GM18519 (cell line): ENCODE measurements around the gene ERLIN1.
"Not testable (repeated sequence)": the region's sequence is repeated elsewhere in the genome, so short reads cannot be mapped to it uniquely, and the experiment has no call there.

Source experiments
- ATAC-seq: cut with Tn5 transposase; IDR thresholded peaks from one replicate; pipeline ENCODE4 v1.9.1; 2021; ENCODE audit warnings: mild to moderate bottlenecking, moderate library complexity; ENCODE audit not compliant: unreplicated experiment, low FRiP score

ERLIN1 gene

GRCh38 chr10:100138921-100139496, 46.8 kb downstream of the ERLIN1 start:
- no peak for ATAC-seq

GRCh38 chr10:100135486-100135885, 50.3 kb downstream of the ERLIN1 start:
- ATAC-seq, result no peak

DNA sequence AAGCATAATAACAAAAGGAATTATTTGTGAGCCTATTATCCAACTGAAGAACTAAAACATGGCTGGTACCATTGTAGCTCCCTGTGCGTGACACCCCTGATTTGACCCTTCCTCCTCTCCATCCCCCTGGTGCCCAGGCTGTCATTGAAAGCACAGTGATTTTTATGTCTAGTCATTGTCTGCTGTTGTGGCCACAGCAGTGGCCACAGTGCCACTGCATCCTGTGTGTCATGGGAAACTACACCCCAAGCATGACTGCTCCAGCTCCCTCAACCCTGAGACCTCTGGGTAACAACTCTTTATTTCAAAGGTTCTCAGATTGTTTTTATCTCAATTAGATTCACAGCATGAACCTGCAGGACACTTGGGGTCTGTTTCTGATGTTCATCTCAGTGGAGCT, 52.0 kb downstream of the ERLIN1 start:
- ATAC-seq, result no peak

DNA sequence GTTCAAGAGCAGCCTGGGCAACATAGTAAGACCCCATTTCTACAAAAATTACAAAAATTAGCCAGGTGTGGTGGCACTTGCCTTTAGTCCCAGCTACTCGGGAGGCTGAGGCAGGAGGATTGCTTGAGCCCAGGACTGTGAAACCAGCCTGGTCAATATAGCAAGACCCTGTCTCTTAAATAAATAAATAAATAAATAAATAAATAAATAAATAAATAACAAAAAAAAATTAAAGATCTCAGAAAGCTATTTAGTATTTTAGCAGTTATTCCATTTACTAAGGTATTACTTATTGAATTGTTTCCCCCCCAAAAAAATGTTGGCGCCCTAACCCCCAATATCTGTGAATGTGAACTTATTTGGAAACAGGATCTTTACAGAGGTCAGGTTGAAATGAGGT, 53.4 kb downstream of the ERLIN1 start:
- no peak for ATAC-seq

DNA sequence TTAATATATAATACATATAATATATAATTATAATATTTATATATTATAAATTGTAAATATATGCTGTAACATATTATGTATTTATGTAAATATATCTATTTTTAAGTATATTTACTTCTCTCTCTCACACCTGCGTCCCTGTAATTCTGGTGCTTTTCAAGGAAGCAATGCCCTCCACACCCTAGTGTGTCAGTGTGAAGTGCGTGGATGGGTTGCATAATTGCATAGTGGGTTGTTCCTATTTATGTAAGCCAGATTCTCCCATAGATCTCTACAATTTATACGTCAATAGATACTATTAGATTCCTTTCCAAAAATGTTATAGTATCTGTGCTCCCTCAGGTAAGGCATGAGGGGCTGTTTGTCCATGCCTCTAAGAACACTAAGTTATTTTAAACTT, 54.3 kb downstream of the ERLIN1 start:
- ATAC-seq, result no peak

GRCh38 chr10:100130831-100131230, 55.0 kb downstream of the ERLIN1 start:
- no peak for ATAC-seq

GRCh38 chr10:100129424-100129823, 56.4 kb downstream of the ERLIN1 start:
- no peak for ATAC-seq

DNA sequence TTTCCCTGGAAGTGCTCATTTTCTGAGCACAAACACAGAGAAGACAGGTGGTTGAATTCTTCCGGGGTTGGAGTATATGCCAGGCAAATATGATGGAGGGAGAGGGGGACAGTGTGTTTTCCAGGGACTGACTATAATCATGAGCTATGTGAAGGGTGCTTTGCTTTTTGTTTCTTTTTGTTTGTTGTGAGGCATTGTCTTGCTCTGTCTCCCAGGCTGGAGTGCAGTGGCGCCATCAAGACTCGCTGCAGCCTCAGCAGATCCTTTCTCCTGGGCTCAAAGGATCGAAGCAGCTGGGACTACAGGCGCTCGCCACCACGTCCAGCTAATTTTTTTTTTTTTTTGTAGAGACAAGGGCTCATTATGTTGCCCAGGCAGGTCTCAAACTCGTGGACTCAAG, 56.9 kb downstream of the ERLIN1 start:
- no peak for ATAC-seq

DNA sequence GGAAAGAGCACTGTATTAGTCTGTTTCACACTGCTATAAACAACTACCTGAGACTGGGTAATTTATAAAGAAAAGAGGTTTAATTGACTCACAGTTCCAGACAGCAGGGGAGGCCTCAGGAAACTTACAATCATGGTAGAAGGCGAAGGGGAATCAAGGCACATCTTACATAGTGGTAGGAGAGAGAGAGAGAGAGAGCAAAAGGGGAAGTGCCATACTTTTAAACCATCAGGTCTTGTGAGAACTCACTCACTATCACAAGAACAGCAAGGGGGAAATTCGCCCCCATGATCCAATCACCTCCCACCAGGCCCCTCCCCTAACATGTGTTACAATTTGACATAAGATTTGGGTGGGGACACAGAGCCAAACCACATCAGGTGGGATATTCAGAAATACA, 60.5 kb downstream of the ERLIN1 start:
- ATAC-seq, result not testable (repeated sequence)

- no peak for ATAC-seq
These were observed 61.7 kb downstream of the ERLIN1 start for GRCh38 chr10:100124097-100124496.

DNA sequence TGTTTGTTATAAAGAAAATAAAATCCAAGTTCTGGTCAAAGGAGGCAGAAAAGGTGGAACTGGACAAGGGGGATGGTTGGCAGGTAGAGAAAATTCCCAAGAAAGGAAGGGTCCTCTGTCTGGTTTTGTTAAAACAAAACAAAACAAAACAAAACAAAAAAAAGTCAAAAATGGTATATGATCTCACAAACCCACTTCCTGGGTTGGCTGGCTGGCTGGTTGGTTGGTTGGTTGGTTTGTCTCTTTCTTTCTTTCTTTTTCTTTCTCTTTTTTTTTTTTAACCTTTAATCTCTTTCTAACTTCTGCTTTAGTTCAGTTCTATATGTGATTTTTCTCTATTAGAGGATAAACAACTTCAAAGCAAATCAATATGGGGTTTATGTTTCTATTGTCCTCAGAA, 63.0 kb downstream of the ERLIN1 start:
- no peak for ATAC-seq

- ATAC-seq, result no peak
These were observed 65.3 kb downstream of the ERLIN1 start for GRCh38 chr10:100120550-100120949.

- no peak for ATAC-seq
These were observed 66.1 kb downstream of the ERLIN1 start for GRCh38 chr10:100119726-100120125.

DNA sequence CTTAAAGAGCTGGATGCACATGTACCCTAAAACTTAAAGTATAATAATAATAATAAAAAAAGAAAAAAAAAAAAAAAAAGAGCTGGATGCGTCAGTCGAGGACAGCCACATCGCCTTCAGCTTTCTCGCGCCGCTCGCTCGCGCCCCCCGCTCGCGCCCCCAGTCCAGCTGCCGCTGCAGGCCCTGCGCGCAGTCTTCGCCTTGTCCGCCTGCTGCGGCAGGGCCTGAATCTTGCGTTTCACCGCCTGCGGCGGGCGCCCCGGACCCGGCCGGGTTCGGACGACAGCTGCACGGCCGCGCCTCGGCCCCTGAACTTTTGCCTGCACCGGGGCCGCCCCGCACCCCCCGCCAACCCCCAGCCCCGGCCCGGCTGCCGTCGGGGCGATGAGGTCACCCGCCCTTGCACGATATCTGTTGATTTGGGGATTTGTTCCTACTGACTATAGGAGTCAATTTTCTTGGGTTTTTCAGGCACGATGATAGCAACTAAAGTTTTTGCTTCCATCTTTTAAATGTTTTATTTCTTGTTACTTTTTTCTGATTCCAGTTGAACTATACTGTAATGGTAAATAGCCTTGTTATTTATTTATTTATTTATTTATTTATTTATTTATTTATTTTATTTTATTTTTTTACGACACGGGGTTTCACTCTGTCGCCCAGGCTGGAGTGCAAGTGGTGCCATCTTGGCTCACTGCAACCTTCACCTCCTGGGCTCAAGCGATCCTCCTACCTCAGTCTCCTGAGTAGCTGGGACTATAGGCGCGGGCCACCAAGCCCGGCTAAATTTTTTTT, 70.7 kb downstream of the ERLIN1 start:
- ATAC-seq, result no peak

DNA sequence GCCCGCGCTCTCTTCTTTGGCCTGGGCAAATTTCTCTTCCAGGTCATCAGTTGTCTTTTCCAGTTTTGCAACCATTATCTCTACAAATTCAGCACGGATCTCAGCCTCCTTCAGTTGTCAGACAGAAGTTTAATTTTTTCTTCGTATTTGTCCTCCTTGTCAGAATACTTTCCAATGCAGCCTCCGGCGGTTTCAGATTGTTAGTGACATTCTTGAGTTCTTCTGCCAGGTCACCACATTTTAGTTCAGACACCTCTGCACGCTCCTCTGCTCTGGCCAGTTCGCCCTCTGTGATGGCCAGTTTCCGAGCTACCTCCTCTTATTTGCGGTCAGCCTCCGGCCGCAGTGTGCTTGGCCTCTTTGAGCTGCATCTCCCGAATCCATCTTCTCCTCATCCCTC, 71.4 kb downstream of the ERLIN1 start:
- no peak for ATAC-seq

DNA sequence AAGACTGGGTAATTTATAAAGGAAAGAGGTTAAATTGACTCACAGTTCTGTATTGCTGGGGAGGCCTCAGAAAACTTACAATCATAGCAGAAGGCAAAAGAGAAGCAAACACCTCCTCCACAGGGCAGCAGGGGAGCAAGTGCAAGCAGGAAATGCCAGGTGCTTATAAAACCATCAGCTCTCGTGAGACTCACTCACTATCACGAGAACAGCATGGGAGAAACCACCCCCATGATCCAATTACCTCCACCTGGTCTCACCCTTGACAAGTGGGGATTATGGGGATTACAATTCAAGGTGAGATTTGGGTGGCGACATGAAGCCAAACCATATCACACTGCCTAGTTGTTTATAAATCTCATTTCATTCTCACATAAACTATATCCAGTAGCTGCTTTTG, 76.2 kb downstream of the ERLIN1 start:
- ATAC-seq, result no peak

DNA sequence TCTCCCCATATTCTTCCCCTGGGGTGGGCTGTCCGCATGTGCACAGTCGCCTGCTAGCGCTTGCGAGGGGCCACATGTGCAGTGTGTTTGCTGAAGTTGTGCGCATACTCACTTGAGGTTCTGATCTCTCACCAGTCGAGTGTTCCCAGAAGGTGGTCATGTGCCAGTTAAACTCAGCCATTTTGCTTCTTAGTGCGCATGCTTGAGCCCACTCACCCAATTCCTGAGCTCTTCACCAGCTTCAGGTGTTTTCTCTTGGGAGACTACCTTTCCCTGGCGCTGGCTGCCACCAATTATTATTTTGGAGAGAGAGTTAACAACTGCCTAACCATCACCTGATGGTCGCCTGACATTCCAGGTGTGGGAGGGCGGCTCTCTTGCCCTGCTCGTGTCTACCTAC, 79.0 kb downstream of the ERLIN1 start:
- ATAC-seq, result no peak

DNA sequence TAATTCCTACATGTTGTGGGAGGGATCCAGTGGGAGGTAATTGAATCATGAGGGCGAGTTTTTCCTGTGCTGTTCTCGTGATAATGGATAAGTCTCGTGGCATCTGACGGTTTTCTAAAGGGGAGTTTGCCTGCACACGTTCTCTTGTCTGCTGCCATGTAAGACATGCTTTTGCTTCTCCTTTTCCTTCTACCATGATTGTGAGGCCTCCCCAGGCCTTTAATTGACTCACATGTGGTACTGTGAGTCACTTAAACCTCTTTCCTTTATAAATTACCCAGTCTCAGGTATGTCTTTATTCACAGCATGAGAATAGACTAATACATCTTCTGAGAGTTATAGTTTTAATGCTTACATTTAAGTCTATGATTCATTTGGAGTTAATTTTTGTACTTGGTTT, 81.5 kb downstream of the ERLIN1 start:
- ATAC-seq, result no peak

- no peak for ATAC-seq
These were observed 82.2 kb downstream of the ERLIN1 start for GRCh38 chr10:100103581-100103980.

DNA sequence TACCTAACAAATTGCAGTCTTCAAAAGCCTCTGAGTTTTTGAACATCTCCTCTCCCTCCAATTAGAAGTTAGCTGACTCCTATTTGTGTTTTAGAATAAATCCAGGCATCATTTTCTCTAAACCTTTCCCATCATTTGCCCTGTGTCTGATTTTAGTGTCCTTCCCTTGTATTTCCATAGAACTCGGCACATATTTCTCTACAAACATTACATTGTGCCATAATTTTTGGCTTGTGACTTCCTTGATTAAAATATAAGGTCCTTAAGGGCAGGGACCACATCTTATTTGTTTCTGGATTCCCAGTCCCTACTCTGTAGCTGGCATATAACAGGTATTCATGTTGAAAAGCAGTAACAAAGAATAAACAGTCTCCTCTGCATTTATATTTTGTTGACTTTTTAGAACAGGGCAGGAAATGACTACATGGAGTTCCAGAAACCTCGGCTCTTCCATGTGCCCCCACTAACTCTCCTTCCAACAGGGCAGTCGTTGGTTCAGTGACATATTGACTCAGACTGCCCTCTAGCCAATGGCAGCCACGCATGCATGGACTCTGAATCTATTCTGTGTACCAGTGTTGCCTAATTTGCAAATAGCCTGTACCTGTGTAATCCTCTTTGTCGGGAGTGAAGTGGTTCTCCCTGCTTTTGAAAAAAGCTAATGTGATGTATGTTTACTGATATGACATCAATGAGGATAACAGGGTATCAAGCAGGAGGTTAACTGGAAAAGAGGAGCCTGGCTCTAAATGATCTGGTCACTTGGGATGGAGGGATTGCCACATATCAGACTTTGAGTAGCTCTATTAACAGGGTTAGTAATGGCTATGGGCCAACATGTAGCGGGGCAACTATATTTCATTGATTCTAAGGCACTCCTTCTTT, 84.4 kb downstream of the ERLIN1 start:
- no peak for ATAC-seq

- ATAC-seq, result no peak
These were observed 85.1 kb downstream of the ERLIN1 start for GRCh38 chr10:100100651-100101184.
